Bladder microvascular endothelial cell (primary cell): ENCODE measurements around the gene SAP30. TPM values are rescaled to one million over a fixed set of nuclear protein-coding genes. Genes with fewer than 3 reads are reported as not detected.

Source experiments
- total RNA-seq: library from RNA; depleted of rRNA; stranded (reverse); fragments of >200 nt; gene quantifications from 2 replicates; pipeline ENCODE4 v1.2.3, GENCODE V29; 2014

SAP30 gene, protein sequence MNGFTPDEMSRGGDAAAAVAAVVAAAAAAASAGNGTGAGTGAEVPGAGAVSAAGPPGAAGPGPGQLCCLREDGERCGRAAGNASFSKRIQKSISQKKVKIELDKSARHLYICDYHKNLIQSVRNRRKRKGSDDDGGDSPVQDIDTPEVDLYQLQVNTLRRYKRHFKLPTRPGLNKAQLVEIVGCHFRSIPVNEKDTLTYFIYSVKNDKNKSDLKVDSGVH
- total RNA-seq, result 17.4 and 19.4 TPM in 2 replicates

DNA sequence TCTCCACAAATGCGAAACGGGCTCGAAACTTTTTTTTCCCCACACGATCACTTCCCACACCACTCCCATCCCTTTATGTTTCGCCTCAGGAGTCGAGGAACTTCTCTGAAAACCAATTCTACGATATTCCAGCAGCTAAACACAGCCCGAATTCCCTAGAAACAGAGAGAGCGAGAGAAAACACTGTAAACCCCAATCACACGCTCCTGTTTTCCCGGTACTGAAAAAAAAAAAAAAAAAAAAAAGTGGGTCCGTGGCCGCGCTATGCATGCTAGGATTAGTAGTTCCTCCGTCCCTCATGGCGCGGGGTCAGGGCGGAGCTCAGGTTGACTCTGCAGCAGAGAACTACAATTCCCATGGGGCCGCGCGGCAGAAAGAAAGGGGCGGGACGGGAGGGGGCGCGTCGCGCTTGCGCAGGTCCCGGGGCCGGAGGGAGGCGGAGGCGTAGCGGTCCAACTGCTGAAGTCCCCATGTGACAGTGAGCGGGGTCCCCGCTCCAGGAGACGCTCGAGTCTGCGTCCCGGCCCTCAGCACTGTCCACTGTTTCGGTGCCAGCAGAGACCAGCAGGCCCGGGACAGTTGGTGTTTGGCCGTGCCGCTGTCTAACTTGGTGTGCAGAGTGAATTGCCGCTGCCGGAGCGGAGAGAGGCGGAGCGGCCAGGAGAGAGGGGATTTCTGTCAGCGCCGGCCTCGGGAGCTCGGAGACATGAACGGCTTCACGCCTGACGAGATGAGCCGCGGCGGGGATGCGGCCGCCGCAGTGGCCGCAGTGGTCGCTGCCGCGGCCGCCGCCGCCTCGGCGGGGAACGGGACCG is at the start of gene SAP30:
SAP30 (plus strand) TSS at position 478 of the 815 bp plus-strand sequence; CDS start at position 707, 229 bp downstream.

DNA sequence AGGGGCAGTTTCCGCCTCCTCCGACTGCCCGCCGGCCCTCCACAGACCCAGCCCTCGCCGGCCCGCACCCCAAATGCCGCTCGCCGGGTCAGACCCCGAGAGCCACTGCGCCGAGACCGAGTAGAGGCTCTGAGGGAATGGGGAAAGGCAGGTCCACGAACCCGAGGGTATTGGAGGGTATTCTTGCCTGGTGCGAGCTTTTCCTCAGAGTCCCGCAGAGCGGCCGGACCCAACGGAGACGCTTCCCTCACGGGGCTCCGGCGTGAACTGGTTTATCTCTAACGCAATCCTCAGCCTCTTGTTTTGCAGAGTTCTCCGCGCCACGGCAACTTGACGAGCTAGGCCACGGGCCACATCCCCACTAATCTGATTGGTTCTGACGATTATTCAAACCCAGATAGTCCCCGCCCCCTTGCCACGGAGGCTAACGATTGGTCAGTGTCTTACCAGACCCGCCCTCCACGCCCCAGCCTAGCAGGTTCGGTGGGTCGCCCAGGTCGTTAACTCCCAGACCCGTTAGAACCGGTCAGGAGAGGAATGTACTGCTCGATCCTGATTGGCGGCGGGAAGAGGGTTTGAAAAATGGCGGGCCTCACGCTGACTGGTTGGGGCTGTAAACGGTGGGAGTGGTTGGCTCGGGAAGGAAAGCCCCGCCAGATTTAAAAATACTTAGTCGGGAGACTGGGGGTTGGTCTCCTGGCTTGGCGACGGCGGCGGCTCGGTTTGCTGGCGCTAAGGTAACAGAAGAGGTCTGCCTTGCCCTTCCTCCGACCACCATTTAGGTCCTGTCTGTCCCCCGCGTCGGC is 36.5 kb upstream of the SAP30 start, which contains the start of gene HMGB2:
HMGB2 (minus strand) TSS at position 274 of the 806 bp plus-strand sequence. CDS start 709 bp downstream, outside the sequence.

DNA sequence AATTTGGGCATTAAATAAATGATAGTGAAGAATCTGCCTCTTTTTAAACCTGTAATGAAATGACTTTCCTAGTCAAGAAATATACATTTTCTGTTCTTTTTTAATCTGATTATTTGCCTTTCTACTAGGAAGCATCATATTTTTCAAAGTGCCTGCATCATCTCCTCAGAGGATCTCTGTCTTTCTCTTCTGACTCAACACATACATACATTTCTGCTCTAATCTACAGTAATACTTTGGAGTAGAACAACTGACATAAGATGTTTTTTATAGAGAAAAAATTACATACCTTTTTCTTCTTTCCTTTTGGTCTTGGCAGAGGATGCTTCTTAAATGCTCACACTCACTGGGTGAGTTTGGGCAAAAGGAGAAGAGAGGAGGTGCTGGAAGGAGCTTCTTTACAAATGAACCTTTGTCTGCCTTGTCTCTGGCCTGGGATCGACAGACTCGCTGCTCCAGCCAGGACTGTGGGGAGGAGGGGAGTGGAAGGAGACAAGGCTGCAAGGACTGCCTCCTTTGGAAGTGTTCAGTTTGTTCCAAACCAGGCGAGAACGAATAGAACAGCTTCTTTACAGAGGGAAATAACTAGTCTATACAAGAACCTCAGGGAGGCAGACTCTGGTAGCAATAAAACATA is 28.1 kb downstream of the SAP30 start, which contains the start of gene SCRG1:
SCRG1 (minus strand) TSS at position 338 of the 637 bp plus-strand sequence. CDS start 7,702 bp downstream, outside the sequence.

Other genes with a start within 250 kb of the SAP30 start
- 22.2 and 40.0 TPM in 2 replicates for gene GALNT7, start 202.1 kb upstream of the SAP30 start, total RNA-seq
- 97.5 and 197 TPM in 2 replicates for gene HMGB2, start 36.6 kb upstream of the SAP30 start, total RNA-seq
- gene SCRG1, start 28.2 kb downstream of the SAP30 start, total RNA-seq, result under 0.01 TPM in 2 replicates
- gene HAND2, start 159.3 kb downstream of the SAP30 start, total RNA-seq, result not detected in 2 replicates